ENCODE measurements around the gene TLR9. TPM values are rescaled to one million over a fixed set of nuclear protein-coding genes. Genes with fewer than 3 reads are reported as not detected.

Gene TLR9
- total and polyA plus RNA-seq, 7 donors = 0.04 to 0.55 (median 0.24) TPM; not detected in 1

DNA sequence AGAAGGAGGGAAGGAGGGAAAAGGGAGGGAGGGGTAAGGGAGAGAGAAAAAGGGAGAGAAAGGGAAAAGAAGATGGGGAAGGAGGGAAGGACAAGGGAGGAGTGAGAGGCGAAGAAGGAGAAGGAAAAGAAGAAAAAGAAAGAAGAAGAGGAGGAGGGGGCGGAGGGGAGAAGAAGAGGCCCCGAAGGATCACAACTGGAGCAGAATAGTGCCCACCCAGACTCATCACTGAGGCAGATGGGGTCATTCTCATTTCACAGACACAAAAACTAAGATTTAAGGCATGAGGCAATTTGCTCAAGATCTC is 30.2 kb downstream of the TLR9 start:
- ATAC-seq (no peak), DNase-seq (no peak)
- Histone ChIP-seq H3K27ac (no peak overlapping the region), H3K4me1 (peaks cover 33% of the 10 kb centered on the region), H3K27me3 (ENCODE audit: insufficient read depth in 3 of 3, low read length in 2 of 3) (no peaks in the 10 kb centered on the region), H3K36me3 (ENCODE audit: insufficient read depth in 1 of 2, low read depth in 1 of 2) (peaks cover 0 to 13% of the 10 kb centered on the region in 2 donors), H3K9me3 (no peaks in the 10 kb centered on the region), H3K4me3 (no peak overlapping the region)
- intact Hi-C loops (cut with DNase I) = loop anchor here in 1 of 2 donors (5.0 kb wide), 1 partner anchor 38 kb away; no protein-coding TSS in a partner anchor
- 89 to 96% (median 92%) methylated on average over 3 of the region's 3 CpGs for WGBS, 3 donors
- TF ChIP-seq, protein P1, sequence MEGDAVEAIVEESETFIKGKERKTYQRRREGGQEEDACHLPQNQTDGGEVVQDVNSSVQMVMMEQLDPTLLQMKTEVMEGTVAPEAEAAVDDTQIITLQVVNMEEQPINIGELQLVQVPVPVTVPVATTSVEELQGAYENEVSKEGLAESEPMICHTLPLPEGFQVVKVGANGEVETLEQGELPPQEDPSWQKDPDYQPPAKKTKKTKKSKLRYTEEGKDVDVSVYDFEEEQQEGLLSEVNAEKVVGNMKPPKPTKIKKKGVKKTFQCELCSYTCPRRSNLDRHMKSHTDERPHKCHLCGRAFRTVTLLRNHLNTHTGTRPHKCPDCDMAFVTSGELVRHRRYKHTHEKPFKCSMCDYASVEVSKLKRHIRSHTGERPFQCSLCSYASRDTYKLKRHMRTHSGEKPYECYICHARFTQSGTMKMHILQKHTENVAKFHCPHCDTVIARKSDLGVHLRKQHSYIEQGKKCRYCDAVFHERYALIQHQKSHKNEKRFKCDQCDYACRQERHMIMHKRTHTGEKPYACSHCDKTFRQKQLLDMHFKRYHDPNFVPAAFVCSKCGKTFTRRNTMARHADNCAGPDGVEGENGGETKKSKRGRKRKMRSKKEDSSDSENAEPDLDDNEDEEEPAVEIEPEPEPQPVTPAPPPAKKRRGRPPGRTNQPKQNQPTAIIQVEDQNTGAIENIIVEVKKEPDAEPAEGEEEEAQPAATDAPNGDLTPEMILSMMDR (IDR thresholded peaks at IDR 0.05) = no peak

DNA sequence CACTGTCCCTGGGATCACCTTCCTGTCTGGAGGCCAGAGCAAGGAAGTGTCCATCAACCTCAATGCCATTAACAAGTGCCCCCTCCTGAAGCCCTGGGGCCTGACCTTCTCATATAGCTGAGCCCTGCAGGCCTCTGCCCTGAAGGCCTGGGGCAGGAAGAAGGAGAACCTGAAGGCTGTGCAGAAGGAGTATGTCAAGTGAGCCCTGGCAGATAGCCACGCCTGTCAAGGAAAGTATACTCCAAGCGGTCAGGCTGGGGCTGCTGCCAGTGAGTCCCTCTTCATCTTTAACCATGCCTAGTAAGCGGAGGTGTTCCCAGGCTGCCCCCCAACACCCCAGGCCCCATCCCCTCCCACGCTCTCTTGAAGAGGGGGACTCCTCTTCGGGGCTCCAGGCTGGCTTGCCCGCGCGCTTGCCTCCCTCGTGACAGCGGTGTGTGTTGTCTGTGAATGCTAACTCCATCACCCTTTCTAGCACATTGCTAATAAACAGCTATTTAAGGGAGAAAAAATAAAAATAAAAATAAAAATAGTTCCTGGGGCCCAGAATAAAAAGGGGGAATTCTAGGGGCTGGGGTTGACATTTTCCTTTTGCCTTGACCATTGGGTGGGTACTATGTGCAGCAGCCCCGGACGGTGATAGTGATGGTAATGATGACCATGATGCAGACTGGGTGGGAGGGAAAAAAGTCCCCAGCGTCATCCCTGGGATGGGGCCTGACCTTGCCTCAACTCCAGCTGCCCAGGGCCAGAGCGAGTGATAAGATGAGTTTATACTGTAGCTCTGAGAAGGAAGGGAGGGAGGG is 30.8 kb downstream of the TLR9 start:
- no peaks in the 10 kb centered on the region for H3K27me3 ChIP-seq (ENCODE audit: insufficient read depth in 3 of 3, low read length in 2 of 3)
- WGBS, 3 donors = 89 to 91% (median 91%) methylated on average over 14 of the region's 14 CpGs
- H3K27ac ChIP-seq = no peak overlapping the region
- intact Hi-C loops (cut with DNase I) = loop anchor here in 1 of 2 donors (5.0 kb wide), 1 partner anchor 37 kb away; no protein-coding TSS in a partner anchor
- H3K4me1 ChIP-seq = peaks cover 28% of the 10 kb centered on the region
- no peaks in the 10 kb centered on the region for H3K9me3 ChIP-seq
- ATAC-seq (no peak), DNase-seq (peak in 1 of 2 donors; percentile 33)
- TF ChIP-seq, protein P1 (IDR thresholded peaks at IDR 0.05) = no peak
- peaks cover 0 to 7% of the 10 kb centered on the region in 2 donors for H3K36me3 ChIP-seq (ENCODE audit: insufficient read depth in 1 of 2, low read depth in 1 of 2)
- H3K4me3 ChIP-seq = no peak overlapping the region

DNA sequence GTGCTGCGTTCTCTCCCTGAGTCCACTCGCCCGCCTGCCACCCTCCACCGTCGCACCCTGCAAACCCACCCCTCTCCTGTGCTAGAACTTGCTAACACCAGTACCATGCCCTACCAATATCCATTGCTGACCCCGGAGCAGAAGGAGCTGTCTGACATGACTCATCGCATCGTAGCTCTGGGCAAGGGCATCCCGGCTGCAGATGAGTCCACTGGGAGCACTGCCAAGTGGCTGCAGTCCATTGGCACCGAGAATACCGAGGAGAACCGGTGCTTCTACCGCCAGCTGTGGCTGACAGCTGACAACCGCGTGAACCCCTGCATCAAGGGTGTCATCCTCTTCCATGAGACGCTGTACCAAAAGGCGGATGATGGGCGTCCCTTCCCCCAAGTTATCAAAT is 32.4 kb downstream of the TLR9 start:
- ATAC-seq (peak; percentile 64 to 79 (median 67)), DNase-seq (peak; percentile 78 to 89)
- Histone ChIP-seq H3K9me3 (no peaks in the 10 kb centered on the region), H3K4me1 (peaks cover 17% of the 10 kb centered on the region), H3K27ac (no peak overlapping the region), H3K36me3 (ENCODE audit: insufficient read depth in 1 of 2, low read depth in 1 of 2) (no peaks in the 10 kb centered on the region), H3K4me3 (no peak overlapping the region), H3K27me3 (ENCODE audit: insufficient read depth in 3 of 3, low read length in 2 of 3) (no peaks in the 10 kb centered on the region)
- intact Hi-C loops (cut with DNase I) = no loop called here
- TF ChIP-seq, protein P1 (IDR thresholded peaks at IDR 0.05) = no peak
- WGBS, 3 donors = 31 to 51% (median 31%) methylated on average over 18 of the region's 18 CpGs

DNA sequence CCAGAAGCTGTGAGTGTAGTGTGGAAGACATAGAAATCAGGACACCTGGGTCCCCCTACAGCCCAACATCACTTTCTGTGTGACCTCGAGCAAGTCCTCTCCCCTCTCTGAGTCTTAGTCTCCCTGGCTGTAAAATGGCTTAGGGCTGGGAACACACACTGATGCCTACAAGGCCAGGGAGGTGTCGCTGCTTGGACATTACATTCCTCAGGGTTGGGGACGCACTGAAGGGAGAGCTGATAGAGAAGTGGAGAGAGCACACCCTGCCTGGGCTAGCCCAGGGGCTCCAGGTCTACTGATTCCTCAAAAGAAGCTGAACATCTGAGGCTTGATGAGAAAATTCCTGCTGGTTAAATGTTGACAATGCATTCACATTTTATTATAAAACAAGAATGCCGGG is 33.8 kb downstream of the TLR9 start:
- DNase-seq = no peak
- TF ChIP-seq, protein P1 (IDR thresholded peaks at IDR 0.05) = no peak
- no peak for ATAC-seq
- H3K36me3 ChIP-seq (ENCODE audit: insufficient read depth in 1 of 2, low read depth in 1 of 2) = no peaks in the 10 kb centered on the region
- H3K27ac ChIP-seq = no peak overlapping the region
- peaks cover 6% of the 10 kb centered on the region for H3K4me1 ChIP-seq
- 96 to 98% (median 96%) methylated on average over 4 of the region's 4 CpGs for WGBS, 3 donors
- H3K9me3 ChIP-seq = no peaks in the 10 kb centered on the region
- H3K27me3 ChIP-seq (ENCODE audit: insufficient read depth in 3 of 3, low read length in 2 of 3) = no peaks in the 10 kb centered on the region
- intact Hi-C loops (cut with DNase I) = no loop called here
- no peak overlapping the region for H3K4me3 ChIP-seq

Data from psoas muscle (tissue), 8 donors.